Measurements from ENCODE around the gene BLID.

The BLID gene

GRCh38 chr11:122115524-122116379, at the start of gene BLID:
TSS of gene BLID (minus strand) at chr11:122116215. CDS start at chr11:122115922, 293 bp downstream.
- H3K9ac ChIP-seq (ENCODE audit: low read depth, low read length) = no peak within 1 kb of the TSS
- no peak within 1 kb of the TSS for H3K4me3 ChIP-seq (ENCODE audit: low read depth, low read length)
- H3K27me3 ChIP-seq (ENCODE audit: control insufficient read depth, insufficient read depth, low read length) = no peaks in the 10 kb centered on the region
- no peaks in the 10 kb centered on the region for H3K36me3 ChIP-seq (ENCODE audit: control insufficient read depth, insufficient read depth, low read length)
- H3K4me1 ChIP-seq (ENCODE audit: control insufficient read depth, insufficient read depth, low read length) = peaks cover 3% of the 10 kb centered on the region
- no peaks in the 10 kb centered on the region for H3K9me3 ChIP-seq (ENCODE audit: control insufficient read depth, insufficient read depth, low read length)

DNA sequence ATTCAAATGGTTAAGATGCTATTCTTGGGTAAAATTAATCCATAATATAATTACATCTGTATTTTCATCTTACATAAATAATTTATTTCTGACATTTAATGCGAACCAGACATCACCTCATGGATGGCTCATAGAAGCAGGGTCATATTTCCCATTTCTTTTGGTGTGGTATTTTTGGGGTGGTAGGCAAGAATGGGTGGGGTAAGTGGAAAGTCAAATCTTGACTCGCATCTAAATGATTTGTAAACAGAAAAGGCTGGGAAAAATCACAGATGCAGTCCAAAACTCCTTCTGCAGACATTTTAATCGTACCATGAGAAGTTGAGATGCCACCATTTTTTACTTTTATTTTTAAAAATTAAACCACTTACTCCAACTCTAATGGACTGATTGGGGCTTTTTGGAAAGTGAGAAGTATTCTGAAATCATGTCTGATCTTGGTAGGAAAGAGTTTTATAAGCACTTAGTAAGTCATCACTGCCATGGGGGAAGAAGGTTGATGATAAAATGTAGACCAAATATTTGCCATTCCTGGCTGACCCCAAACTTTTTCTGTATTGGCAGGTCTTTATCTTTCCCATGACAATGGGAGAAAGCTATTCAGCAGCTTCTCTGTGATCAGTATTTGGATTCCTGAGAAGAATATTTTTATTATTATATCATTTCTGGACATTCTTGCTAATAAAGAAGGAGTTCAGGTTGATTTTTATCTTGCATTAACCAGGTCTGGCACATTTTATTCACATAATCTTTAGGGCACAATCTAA, 47.2 kb upstream of the BLID start:
- peaks cover 5% of the 10 kb centered on the region for H3K27me3 ChIP-seq (ENCODE audit: control insufficient read depth, insufficient read depth, low read length)
- H3K4me1 ChIP-seq (ENCODE audit: control insufficient read depth, insufficient read depth, low read length) = peaks cover 10% of the 10 kb centered on the region
- H3K9me3 ChIP-seq (ENCODE audit: control insufficient read depth, insufficient read depth, low read length) = no peaks in the 10 kb centered on the region
- H3K9ac ChIP-seq (ENCODE audit: low read depth, low read length) = no peak overlapping the region
- H3K36me3 ChIP-seq (ENCODE audit: control insufficient read depth, insufficient read depth, low read length) = no peaks in the 10 kb centered on the region
- no peak overlapping the region for H3K4me3 ChIP-seq (ENCODE audit: low read depth, low read length)

- no peaks in the 10 kb centered on the region for H3K36me3 ChIP-seq (ENCODE audit: control insufficient read depth, insufficient read depth, low read length)
- H3K4me3 ChIP-seq (ENCODE audit: low read depth, low read length) = no peak overlapping the region
- no peak overlapping the region for H3K9ac ChIP-seq (ENCODE audit: low read depth, low read length)
- H3K27me3 ChIP-seq (ENCODE audit: control insufficient read depth, insufficient read depth, low read length) = peaks cover 5% of the 10 kb centered on the region
- peaks cover 6% of the 10 kb centered on the region for H3K4me1 ChIP-seq (ENCODE audit: control insufficient read depth, insufficient read depth, low read length)
- H3K9me3 ChIP-seq (ENCODE audit: control insufficient read depth, insufficient read depth, low read length) = no peaks in the 10 kb centered on the region
Observed at GRCh38 chr11:122162095-122162494, 46.1 kb upstream of the BLID start.

- H3K4me3 ChIP-seq (ENCODE audit: low read depth, low read length) = no peak overlapping the region
- H3K9me3 ChIP-seq (ENCODE audit: control insufficient read depth, insufficient read depth, low read length) = no peaks in the 10 kb centered on the region
- no peak overlapping the region for H3K9ac ChIP-seq (ENCODE audit: low read depth, low read length)
- peaks cover 5% of the 10 kb centered on the region for H3K27me3 ChIP-seq (ENCODE audit: control insufficient read depth, insufficient read depth, low read length)
- no peaks in the 10 kb centered on the region for H3K36me3 ChIP-seq (ENCODE audit: control insufficient read depth, insufficient read depth, low read length)
- peaks cover 5% of the 10 kb centered on the region for H3K4me1 ChIP-seq (ENCODE audit: control insufficient read depth, insufficient read depth, low read length)
Observed at GRCh38 chr11:122160841-122161590, 45.0 kb upstream of the BLID start.

DNA sequence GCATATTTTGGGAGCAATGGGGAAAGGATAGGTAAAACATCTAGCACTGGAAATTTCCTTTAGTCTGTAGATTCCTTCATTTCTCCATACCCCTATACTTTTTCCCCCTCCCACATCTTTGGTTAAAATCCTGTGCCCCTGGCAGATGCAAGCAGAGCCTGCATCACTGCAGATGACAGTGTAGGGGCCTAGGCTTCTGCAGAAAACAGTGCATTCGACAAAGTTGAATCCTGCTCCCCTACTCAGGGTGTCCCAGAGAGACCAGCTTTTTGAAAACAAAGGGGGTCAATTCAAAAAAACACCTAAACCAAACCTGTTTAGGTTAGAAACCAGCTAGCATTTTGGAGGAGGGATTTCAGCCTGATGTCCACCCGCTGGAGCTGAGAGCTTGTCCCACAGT, 43.8 kb upstream of the BLID start:
- H3K27me3 ChIP-seq (ENCODE audit: control insufficient read depth, insufficient read depth, low read length) = no peaks in the 10 kb centered on the region
- H3K36me3 ChIP-seq (ENCODE audit: control insufficient read depth, insufficient read depth, low read length) = no peaks in the 10 kb centered on the region
- peaks cover 5% of the 10 kb centered on the region for H3K4me1 ChIP-seq (ENCODE audit: control insufficient read depth, insufficient read depth, low read length)
- no peaks in the 10 kb centered on the region for H3K9me3 ChIP-seq (ENCODE audit: control insufficient read depth, insufficient read depth, low read length)
- H3K4me3 ChIP-seq (ENCODE audit: low read depth, low read length) = no peak overlapping the region
- H3K9ac ChIP-seq (ENCODE audit: low read depth, low read length) = no peak overlapping the region

- H3K27me3 ChIP-seq (ENCODE audit: control insufficient read depth, insufficient read depth, low read length) = no peaks in the 10 kb centered on the region
- no peak overlapping the region for H3K4me3 ChIP-seq (ENCODE audit: low read depth, low read length)
- no peaks in the 10 kb centered on the region for H3K9me3 ChIP-seq (ENCODE audit: control insufficient read depth, insufficient read depth, low read length)
- peaks cover 5% of the 10 kb centered on the region for H3K4me1 ChIP-seq (ENCODE audit: control insufficient read depth, insufficient read depth, low read length)
- no peaks in the 10 kb centered on the region for H3K36me3 ChIP-seq (ENCODE audit: control insufficient read depth, insufficient read depth, low read length)
- no peak overlapping the region for H3K9ac ChIP-seq (ENCODE audit: low read depth, low read length)
Observed at GRCh38 chr11:122159173-122159721, 43.2 kb upstream of the BLID start.

DNA sequence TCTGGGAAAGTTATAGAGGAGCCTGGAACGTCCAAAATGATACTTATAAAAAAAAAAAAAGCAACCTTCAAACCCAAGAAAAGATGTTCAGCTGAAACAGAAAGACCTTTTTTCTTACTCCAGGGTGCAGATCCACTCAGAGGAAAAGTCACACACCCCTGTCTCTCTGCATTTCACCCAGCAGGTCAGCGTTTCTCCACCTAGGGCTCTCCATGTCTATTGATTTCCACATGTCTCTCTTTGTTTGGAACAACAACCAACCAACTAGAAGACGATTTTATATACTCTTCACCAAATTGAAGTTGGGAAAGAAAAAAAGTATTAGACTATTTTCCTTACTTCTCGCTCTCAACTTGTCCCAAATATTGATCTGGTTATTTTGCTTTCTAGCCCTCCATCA, 42.2 kb upstream of the BLID start:
- Histone ChIP-seq H3K27me3 (ENCODE audit: control insufficient read depth, insufficient read depth, low read length) (no peaks in the 10 kb centered on the region), H3K9me3 (ENCODE audit: control insufficient read depth, insufficient read depth, low read length) (no peaks in the 10 kb centered on the region), H3K36me3 (ENCODE audit: control insufficient read depth, insufficient read depth, low read length) (no peaks in the 10 kb centered on the region), H3K4me1 (ENCODE audit: control insufficient read depth, insufficient read depth, low read length) (peaks cover 5% of the 10 kb centered on the region), H3K9ac (ENCODE audit: low read depth, low read length) (no peak overlapping the region), H3K4me3 (ENCODE audit: low read depth, low read length) (no peak overlapping the region)

DNA sequence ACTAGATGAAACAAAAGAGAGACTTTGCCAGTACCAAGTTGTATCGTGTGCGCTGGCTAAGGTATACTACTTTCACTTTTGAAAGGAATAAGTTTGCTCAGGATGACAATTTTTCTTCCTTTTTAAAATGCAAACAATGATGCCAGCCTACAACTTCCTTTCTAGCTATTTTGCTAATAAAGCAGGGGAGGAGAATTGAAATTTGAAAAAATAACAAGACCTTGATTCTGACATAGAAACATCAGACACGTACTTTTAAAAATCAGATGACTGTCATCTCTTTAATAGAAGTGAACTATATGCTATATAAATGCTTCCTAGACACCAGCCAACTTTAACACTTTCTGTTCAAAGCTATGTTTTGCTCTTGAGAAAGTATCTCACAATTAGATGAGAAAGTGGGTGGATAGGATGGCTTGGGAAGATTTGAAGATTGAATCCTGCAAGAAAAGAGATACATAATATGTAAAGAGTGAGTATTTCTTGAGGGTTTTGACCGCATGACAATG, 41.7 kb upstream of the BLID start:
- Histone ChIP-seq H3K27me3 (ENCODE audit: control insufficient read depth, insufficient read depth, low read length) (no peaks in the 10 kb centered on the region), H3K36me3 (ENCODE audit: control insufficient read depth, insufficient read depth, low read length) (no peaks in the 10 kb centered on the region), H3K4me1 (ENCODE audit: control insufficient read depth, insufficient read depth, low read length) (peaks cover 5% of the 10 kb centered on the region), H3K4me3 (ENCODE audit: low read depth, low read length) (no peak overlapping the region), H3K9me3 (ENCODE audit: control insufficient read depth, insufficient read depth, low read length) (no peaks in the 10 kb centered on the region), H3K9ac (ENCODE audit: low read depth, low read length) (no peak overlapping the region)

DNA sequence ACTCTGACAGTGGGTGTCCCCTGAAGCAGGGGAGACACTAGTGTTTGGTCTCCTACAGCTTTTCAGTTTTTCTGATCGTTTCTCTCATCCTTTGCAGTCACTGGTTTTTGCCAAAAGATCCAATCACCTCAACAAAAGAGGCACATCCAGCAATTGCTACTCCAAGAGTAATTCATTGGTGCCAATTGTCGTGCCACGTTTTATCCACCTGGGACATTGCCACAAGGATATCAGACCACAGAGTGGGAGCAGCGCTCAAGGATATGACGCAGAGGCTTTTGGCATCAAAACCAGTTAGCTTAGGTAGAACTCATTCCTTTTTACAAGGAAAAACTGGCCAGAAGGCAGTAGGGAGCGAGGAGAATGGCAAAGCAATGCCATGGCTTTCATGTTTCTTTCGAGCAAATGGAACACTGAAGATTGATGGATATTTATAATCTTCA, 40.9 kb upstream of the BLID start:
- no peaks in the 10 kb centered on the region for H3K36me3 ChIP-seq (ENCODE audit: control insufficient read depth, insufficient read depth, low read length)
- no peaks in the 10 kb centered on the region for H3K9me3 ChIP-seq (ENCODE audit: control insufficient read depth, insufficient read depth, low read length)
- no peak overlapping the region for H3K9ac ChIP-seq (ENCODE audit: low read depth, low read length)
- H3K4me1 ChIP-seq (ENCODE audit: control insufficient read depth, insufficient read depth, low read length) = peaks cover 5% of the 10 kb centered on the region
- H3K4me3 ChIP-seq (ENCODE audit: low read depth, low read length) = no peak overlapping the region
- H3K27me3 ChIP-seq (ENCODE audit: control insufficient read depth, insufficient read depth, low read length) = no peaks in the 10 kb centered on the region

DNA sequence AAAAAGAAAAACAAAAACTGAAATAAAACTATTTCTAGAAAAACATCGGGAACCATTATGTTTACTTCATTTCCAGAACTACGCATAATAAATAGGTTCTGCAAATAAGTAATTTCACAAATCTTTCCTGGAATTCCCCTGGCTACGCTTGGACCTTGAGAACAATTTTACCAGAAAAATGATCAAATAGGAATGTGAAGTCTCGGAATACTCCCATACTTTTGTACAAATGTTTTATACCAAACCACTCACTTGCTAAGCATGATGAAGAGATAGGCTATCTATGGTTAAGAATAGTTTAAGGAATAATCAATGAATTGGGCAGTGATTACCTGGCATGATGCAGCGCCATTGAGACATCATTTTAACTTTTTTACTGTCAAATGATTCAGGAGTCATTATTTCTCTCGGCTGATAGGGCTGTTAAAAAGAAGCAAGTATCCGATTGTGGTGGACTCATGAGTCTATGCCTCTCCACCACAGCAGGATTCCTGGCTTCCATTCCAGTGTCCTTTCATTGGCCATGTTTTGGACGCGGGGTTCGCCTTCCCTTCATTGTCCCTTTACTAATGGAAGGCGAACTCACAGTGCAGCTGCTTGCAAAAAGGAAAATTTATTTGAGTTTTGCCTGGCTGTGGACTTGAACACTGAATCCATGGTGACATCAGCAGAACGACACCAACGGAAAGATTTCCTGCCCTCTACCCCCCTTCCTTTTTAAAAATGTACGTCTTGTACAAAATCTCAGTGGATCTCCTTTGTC, 39.9 kb upstream of the BLID start:
- H3K4me3 ChIP-seq (ENCODE audit: low read depth, low read length) = no peak overlapping the region
- no peaks in the 10 kb centered on the region for H3K36me3 ChIP-seq (ENCODE audit: control insufficient read depth, insufficient read depth, low read length)
- peaks cover 5% of the 10 kb centered on the region for H3K4me1 ChIP-seq (ENCODE audit: control insufficient read depth, insufficient read depth, low read length)
- no peaks in the 10 kb centered on the region for H3K9me3 ChIP-seq (ENCODE audit: control insufficient read depth, insufficient read depth, low read length)
- H3K27me3 ChIP-seq (ENCODE audit: control insufficient read depth, insufficient read depth, low read length) = no peaks in the 10 kb centered on the region
- no peak overlapping the region for H3K9ac ChIP-seq (ENCODE audit: low read depth, low read length)

GRCh38 chr11:122154994-122155393, 39.0 kb upstream of the BLID start:
- H3K9ac ChIP-seq (ENCODE audit: low read depth, low read length) = no peak overlapping the region
- H3K9me3 ChIP-seq (ENCODE audit: control insufficient read depth, insufficient read depth, low read length) = no peaks in the 10 kb centered on the region
- H3K4me3 ChIP-seq (ENCODE audit: low read depth, low read length) = no peak overlapping the region
- H3K36me3 ChIP-seq (ENCODE audit: control insufficient read depth, insufficient read depth, low read length) = no peaks in the 10 kb centered on the region
- no peaks in the 10 kb centered on the region for H3K27me3 ChIP-seq (ENCODE audit: control insufficient read depth, insufficient read depth, low read length)
- peaks cover 5% of the 10 kb centered on the region for H3K4me1 ChIP-seq (ENCODE audit: control insufficient read depth, insufficient read depth, low read length)

All from iPS-15b (cell line).